NCI-H187 treated with DMSO at 0.1 percent for 48 hours (cell line): Measurements from ENCODE around the gene ARHGAP15.
"Not testable (repeated sequence)": the region's sequence is repeated elsewhere in the genome, so short reads cannot be mapped to it uniquely, and the experiment has no call there.

Source experiments
- DNase-seq: peaks from one replicate; lab custom pipeline; 2025; lab: John Stamatoyannopoulos, UW

Gene ARHGAP15

DNA sequence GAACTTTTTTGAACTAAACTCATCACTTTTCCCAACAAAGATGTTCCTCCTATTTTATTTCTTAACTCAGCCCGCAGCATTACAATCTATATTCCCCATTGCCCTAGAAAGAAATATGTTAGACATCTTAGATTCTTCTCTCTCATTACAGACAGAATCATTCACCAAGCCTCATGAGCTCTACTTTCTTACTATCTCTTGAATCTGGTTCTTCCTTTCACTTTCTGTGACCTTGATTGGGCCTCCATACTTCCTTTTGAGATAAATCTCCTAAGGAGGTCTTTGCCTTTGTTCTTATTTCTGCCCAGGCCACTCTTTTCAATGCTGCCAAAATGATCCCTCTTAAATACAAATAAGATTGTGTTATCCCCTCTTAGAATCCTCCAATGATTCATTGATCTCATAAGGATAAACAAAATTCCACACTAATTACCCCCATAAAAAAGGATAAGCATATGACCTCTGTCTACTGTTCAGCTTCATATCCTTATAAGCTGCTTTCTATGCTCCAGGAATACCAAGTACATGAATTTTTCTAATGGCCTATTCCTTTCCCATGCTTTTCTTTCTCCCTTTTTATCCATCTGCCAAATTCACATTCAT, 400.0 kb downstream of the ARHGAP15 start:
- no peak for DNase-seq

DNA sequence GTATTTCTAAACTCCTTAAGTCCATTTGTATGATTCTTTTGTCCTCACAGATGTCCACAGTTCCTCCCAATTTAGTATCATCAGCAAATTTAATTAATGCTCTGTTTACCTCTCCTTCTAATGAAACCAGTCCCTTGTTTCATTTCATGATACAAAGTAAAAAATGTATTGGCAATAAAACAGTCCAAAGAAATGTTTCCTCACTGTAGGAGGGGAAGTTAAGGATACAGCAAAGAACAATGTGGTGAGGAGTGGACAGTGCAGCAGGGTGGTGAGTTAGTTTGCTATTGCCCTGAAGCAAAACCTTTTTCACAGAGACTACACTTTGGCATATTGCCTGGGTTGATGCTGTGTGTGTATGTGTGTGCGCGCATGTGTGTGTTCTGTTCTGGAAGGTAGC, 401.5 kb downstream of the ARHGAP15 start:
- no peak for DNase-seq

DNA sequence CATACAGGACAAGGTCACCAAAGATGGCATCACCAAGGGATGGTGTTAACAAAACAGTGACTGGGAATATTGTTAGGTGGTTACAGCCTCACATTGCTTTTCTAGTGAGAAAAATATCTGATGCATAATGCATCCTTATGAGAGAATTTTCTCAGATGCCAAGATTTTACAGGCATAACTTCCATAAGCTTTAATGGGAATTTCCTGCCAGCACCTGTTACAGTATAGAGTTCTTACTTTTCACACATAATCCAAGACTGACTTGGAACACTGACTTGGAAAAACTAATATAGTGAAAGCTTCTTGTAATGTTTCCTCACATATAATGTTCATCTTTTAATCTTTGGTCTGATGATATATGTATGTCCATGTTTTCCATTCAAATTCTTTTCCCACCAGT, 402.8 kb downstream of the ARHGAP15 start:
- DNase-seq = no peak

DNA sequence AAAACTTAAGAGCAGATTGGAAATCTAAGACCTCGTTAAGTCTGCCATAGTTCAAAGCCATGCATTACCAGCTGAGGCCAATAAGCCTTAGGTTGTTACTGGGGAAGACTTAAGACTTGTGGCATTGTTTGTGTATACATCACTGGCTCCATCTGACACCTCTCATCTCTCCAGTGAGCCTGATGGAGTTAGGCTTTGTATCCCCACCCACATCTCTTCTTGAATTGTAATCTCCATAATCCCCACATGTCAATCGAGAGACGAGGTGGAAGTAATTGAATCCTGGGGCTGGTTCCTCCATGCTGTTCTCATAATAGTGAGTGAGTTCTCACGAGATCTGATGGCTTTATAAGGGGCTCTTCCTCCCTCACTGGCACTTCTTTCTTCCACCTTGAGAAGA, 404.6 kb downstream of the ARHGAP15 start:
- no peak for DNase-seq

DNA sequence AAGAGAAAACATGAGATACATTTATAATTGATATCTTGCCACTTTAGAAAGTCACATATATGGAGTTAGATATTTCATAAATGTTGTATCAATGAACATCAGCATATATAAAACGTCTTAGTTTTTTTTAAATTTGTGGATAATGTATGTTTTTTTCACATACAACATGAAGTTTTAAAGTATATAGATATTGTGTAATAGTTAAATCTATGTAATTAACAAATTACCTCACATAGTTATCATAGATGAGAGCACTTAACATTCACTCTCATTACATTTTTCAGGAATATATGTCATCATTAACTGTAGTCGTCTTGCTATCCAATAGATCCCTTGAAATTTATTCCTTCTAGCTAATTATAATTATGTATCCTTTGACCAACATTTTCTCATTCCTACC, 406.6 kb downstream of the ARHGAP15 start:
- DNase-seq = no peak

DNA sequence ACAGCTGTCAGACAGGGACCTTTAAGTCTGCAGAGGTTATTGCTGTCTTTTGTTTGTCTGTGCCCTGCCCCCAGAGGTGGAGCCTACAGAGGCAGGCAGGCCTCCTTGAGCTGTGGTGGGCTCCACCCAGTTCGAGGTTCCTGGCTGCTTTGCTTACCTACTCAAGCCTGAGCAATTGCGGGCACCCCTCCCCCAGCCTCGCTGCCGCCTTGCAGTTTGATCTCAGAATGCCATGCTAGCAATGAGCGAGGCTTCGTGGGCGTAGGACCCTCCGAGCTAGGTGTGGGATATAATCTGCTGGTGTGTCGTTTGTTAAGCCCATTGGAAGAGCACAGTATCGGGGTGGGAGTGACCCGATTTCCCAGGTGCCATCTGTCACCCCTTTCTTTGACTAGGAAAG, 412.7 kb downstream of the ARHGAP15 start:
- DNase-seq = not testable (repeated sequence)

DNA sequence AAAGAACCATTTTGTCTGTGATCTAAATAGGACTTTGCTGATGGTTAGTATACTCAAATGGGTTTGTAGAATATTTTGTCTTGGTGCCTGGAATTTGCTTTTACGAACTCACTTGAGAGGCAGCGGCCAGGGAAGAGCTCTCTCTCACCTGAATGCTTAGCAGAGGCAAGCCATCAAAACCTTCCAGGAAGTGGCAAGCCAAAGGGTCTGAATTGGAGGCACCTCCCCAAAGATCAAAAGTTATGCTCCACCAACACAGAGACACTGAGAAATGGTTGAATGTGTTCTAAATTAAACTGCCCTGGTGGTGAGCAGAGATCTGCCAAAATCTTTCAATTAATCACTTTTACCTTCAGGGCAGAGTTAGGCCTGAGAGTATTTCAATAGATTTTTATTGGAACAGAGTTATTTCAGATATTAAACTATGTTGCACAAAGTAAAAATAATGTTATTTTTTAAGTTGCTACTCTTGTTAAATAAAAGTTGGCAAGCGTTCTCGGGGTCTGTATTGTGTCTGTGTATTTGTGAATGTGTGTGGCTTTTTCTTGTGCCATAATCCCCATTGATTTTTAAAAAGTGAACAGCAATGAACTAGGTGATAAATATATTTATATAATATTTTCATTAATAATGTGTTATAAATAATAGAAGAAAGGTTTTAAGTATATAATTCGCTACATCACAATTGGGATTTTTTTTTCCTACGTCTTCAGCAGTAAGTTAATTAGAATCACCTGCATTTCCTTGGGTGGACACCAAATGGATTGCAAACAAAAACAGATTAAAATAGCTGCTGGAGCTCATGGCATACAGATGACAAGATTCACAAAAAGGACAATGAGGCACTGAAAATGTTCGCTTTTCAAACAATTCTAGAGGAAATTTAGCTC, 416.1 kb downstream of the ARHGAP15 start:
- no peak for DNase-seq

DNA sequence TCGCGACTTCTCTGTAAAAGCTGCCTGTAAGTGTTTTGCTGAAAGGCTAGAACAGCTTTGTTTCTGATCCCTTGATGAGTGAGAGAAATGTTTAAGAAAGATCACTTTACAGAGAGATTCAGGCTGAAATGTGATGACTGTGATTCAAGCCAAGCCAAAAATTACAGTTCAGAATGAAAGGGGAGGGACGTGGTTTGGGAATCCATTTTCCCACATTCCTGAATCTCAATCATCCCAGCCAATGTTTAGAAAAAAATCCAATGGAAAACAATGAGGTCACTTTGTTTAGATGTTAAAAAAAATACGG, 416.7 kb downstream of the ARHGAP15 start:
- no peak for DNase-seq

DNA sequence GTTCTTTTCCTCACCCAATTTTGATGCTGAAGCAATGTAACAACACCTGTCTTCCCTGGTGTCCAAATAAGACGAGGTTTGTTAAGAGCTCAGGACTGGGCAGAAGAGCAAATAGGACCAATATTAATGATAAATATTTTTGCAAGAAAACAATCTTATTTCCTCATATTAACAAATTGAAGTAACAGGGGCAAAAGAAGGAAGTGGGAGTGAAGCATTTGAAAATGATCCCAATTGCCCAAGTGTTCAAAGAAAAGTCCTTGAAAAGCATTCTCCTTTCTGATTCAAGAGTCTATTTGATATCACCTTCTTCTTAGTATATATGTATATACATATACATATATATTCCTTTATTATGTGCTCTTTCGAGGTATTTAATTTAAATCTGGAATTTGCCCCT, 418.8 kb downstream of the ARHGAP15 start:
- no peak for DNase-seq

DNA sequence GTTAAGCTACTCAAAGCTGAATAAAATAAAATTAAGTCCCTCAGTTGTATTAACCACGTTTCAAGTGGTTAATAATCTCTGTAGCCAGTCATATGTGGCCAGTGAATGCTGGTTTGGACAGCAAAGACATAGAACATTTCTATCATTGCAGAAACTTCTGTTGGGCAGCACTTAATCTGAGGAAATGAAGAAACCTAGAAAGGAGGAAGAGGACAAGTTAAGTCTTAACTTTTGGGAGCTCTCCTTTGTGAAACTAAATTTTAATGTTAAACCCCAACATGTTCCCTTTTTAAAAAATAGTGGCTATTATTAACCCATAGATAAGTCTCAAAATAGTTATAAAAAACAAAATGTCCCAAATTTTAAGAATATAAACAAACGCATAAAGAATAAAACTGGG, 421.3 kb downstream of the ARHGAP15 start:
- no peak for DNase-seq

DNA sequence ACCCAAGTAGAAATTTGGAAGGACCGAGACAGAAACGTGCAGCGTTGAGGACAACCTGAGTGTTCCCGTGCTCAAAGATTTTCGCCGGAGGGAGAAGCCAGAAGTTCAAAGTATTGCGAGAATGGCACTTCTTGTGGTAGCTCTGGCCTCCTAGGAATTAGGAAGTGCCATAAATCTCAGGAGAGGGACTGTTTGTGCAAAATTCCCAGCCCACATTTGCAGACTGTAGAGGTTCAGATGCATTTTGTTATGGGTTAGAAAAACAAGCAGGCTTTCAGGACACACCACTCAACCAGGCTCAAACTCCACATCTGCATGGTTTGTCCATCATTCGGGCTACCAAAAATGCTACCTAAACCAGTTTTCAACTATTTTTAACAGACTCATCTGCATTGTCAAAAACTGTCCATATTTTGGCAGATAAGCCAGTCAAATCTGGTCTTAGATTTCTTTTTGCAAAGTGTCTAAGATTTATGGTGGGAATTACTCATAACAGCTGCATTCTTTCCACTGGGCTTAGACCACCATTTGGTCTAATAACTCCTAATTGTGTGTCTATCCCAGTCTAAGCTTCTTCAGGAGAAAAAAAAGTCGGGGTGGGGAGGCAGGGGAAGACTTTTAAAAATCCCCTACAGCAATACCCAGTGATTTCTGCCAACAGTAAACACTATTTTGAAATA, 422.9 kb downstream of the ARHGAP15 start:
- no peak for DNase-seq

DNA sequence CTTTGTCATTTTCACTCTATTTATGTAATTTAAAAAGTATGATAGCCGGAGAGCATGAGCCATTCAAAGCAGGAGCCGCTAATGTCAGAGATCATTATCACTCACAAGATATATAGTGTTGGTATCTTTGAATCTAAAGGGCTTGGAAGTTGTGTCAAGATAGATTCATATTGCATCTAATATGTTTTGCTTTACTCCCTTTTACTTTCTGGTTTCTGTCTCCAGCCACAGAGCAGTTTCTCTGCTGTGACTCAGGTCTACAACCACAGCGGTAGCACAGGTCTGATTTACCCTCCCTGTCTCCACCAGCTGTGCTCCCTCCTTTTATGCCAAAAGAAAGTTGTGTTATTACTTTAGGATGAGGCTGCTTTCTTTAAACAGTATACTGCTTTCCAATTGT, 424.0 kb downstream of the ARHGAP15 start:
- no peak for DNase-seq

DNA sequence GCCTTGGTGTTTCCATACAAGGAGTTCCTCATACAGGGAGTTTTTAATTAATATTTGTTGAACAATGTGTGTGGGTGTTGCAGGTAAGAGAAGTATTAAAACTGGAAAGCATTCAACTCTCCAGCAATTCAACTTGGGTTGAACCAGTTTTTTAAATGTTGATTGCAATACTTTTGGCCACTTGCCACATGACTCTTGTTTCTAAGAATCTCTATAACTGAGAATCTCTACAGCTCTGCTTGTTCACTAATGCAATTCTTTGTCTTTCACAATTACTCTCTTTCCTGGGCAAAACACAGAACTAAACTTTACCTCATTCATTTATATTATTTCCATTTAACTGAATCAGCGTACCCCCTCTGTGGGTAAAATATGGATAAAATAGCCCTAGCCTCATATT, 429.4 kb downstream of the ARHGAP15 start:
- DNase-seq = no peak

DNA sequence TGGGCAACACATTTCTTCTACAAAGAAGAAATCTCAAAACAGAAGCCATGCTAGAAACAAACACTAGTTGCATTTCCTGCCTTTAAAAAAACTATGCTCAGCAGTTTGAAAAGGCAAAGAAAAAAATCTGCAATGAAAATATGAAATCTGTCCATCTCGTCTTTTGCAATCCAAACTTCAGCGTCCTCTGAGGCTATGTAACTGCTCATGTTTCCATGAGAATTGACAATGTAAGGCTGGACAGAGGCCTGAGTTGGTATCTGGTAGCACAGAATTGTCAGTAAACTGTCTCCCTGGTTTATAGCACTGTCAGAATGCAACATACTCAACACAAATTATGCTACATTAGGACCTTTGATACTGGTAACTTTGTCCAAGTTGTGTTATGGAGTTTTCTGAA, 429.9 kb downstream of the ARHGAP15 start:
- no peak for DNase-seq

DNA sequence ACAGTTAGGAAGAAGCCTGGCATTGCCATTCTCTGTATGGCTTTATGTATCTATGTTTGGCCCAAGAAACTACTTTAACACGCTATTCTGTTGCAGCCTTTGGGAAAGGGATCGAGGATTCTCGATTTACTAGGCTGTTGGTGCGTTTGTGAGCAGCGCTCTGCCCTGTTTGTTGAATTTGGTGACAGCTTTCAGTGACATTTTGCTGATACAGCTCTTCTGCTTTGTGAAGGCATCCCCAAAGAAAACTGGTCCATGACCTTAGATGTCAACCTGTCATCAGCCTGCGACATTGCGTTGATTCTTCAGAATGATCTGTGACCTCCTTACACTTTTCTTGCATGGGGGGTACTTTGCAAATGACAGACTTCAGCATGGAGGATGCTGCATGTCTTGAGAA, 431.5 kb downstream of the ARHGAP15 start:
- no peak for DNase-seq

DNA sequence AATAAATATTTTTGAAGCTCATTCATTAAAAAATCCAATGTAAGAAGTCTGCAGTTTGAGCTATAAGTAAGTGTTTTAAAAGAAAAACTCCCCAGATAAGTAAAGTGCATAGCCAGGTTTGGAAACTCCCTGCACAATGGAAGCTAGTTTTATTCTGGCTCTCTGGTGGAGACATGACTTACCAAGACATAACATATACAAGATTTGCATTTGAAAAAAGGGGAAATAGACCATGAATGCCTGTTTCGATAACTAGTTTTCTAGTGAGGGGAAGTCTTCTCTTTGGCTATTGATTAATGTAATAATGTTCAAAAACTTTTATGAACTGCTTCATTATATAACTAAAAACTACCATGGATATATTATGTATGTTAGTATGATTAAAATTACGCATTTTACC, 435.2 kb downstream of the ARHGAP15 start:
- DNase-seq = no peak

DNA sequence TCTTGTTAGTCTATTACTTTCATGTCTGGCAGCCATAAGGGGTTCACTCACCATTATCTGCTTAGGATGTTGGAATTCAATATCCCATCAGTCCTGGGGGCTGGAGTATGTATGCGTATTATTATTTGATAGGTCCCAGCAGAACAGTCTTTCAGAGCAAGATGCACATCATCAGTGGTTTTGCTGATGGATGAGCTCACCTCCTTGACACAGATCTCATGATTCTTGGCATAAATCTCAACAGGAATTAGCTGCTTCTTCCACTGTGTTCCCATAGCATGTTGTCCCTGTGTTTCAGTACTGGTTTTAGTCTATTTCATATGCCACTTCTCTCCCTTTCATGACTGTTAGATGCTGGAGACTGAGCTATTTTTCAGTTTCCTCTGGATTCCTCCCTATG, 442.5 kb downstream of the ARHGAP15 start:
- DNase-seq = no peak

DNA sequence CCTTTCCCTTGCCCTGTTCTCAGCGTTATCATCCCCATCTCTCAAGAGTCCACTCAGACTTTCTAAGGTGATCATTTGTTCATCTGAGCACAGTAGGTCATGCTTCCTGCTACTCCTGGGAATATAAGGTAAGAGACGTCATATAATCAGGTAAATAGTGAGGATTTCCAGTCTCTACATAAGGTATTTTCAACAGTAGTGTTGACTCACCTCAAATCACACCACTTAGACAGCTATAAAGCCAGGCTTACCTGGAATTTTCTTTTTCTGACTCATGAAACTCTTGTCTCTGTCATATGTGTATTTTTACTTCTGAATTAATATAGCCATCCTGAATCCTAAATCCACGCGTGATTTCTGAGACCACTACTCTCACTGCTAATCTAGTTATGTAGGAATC, 443.2 kb downstream of the ARHGAP15 start:
- no peak for DNase-seq

DNA sequence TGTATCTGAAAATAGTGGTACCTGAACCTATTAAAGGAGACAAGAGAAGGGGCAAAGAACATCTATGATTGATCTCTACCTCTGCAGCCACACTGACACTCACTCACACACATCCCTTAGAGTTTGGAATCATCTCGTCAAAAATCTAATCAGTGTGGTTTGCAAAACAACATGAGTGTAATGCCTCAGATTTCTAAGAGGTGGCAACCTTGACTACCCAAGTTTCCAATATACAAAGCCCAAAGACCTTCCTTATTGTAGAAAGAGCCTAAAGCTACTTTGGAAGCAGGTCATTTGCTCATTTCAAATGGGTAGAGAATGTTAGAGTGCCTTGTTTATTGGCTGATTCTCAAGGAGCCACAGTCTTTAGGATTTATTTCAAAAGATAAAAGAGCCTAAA, 444.9 kb downstream of the ARHGAP15 start:
- DNase-seq = no peak

DNA sequence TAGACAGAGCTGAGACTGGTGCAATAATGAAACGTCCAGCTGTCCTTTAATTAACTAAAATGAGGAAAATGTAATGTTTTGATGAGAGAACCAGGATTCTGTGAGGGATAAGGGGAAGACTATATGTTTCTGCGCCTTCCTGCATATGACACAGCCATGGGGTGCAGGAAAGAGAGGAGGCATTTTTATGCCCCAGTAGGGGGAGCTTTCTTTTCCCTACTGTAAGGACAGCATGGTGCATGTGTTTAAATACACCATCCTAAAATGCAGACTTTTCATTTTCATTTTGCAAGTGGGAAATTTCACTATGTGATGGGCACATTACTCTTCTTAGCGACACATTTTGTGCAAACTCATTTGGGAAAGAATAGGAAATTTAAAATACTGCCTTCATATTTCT, 446.1 kb downstream of the ARHGAP15 start:
- no peak for DNase-seq

DNA sequence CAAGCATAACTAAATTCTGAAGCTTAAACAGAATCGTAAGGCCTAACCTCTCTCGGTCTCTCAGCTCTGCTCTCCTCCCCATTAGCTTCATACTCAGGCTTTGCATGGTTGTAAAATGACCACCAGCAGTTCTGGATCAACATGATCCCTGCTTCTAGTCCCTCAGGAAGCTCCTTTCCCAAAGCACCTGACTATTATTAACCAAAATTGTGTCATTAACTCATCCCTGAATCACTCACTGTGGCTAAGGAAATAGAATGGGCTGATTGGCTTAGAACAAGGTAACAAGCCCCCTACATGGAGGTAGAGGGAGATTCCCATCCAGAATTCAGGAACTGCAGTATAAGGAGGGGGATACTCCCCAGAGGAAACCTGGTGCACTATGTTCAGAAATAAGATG, 448.3 kb downstream of the ARHGAP15 start:
- no peak for DNase-seq

DNA sequence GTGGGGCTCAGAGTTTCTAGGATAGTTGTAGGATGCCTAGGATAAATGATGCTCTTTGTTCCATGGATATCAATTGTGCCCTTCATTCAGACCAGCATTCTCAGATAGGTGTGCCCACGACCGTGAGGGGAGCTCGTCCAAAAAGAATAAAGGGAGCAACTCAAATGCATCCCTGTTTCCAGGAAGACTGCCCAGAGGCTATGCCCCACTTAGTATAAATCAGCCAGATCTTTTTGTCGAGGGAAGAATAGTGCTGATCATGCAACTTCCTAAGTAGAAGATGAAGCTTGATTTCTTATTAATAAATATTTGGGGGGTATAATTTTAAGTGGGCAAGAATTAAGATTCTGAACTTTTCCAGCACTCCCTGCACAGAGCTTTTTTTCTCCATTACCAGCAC, 450.2 kb downstream of the ARHGAP15 start:
- no peak for DNase-seq

DNA sequence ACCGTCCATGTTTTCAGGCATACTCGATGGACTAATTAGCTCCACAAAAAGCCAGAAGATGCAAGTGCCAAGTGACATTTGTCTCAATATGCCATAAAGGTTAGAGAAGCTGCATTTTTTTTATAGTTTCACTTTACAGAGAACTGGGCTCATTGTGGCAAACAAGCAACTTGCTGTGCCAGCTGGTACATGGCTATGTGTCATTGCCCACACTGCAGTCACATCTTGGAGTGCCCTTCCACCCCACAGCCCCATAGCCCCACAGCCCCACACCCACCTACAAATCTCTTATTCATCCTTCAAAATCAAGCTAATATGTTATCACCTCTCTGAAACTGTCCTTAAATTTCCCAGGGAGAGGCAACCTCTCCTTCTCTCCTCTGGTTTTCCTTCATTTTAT, 451.9 kb downstream of the ARHGAP15 start:
- no peak for DNase-seq
